Stimulated activated CD8-positive, alpha-beta memory T cell treated with anti-CD3 and anti-CD28 coated beads, Interleukin-2, amount 100 ng/mL, for 48 hours (primary cell): Measurements from ENCODE around the gene BYSL.

Experiments used
- DNase-seq, 2 donors: peaks; one replicate each; pipeline ENCODE4 v3.0.0-alpha.2; 2020; ENCODE audit warnings: low read depth in 2 of 2

Gene BYSL

DNA sequence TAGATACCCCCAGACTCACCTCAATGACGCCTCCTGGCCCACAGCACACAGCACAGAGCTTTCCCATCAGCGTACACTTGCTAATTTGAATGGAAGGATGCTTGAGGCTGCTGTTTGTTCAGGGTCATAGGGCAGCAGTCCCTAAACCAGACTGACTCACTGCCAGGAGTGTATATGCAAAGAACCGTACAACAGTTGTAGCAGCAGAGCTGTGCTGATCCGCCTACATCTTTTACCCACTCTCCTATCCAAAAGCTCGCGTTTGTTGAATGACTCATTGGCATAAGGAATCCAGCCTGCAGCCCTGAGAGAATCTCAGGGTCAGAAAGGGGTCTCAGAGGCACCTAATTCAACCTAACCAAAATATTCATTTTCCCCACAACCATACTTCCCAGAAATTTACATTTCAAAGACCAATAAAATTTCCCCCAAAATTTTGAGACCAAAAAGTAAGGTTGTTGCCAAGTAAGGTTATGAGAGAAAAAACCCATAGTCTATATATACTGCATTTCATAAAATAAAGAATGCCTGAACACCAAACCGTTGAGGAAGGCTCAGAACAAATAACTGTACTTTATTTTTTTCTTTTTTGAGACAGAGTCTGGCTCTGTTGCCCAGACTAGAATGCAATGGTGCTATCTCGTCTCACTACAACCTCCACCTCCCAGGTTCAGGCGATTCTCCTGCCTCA lies 55.6 kb downstream of the BYSL start:
- DNase-seq, result no peak
